HL-60 (cell line): Measurements from ENCODE around the gene PBOV1.

ENCODE experiments used
- DNase-seq, 2 experiments: peaks; one replicate each; pipeline ENCODE4 v3.0.0-alpha.2; 2010 to 2020; ENCODE audit warnings: low read depth in 1 of 2, low spot score in 1 of 2
- H3K27ac ChIP-seq: fragments of 250-450 bp; sonication (Bioruptor Pico); replicated peaks from 2 replicates; pipeline ENCODE4 v1.5.1; 2020; ENCODE audit warnings: mild to moderate bottlenecking, moderate library complexity
- H3K27me3 ChIP-seq: fragments of 250-450 bp; sonication (Bioruptor Pico); 2 replicates; pipeline ENCODE4 v1.5.1; 2021; ENCODE audit warnings: mild to moderate bottlenecking, moderate library complexity; ENCODE audit not compliant: insufficient read depth, poor library complexity, severe bottlenecking
- H3K4me3 ChIP-seq: replicated peaks from 2 replicates; pipeline ENCODE4 v1.5.1; 2011; ENCODE audit warnings: mild to moderate bottlenecking, control low read depth, low read length; ENCODE audit not compliant: insufficient read depth
- CTCF ChIP-seq: IDR thresholded peaks from one replicate; pipeline ENCODE4 v1.5.1; 2011; ENCODE audit warnings: low read length, control low read depth, inconsistent platforms; ENCODE audit not compliant: insufficient read depth
- GABPA ChIP-seq: IDR thresholded peaks from 2 replicates; pipeline ENCODE4 v1.6.1; 2012; ENCODE audit warnings: low read depth
- POLR2AphosphoS5 ChIP-seq: IDR thresholded peaks from 2 replicates; pipeline ENCODE4 v1.6.1; 2012; ENCODE audit warnings: low read depth
- SPI1 ChIP-seq: IDR thresholded peaks from 2 replicates; pipeline ENCODE4 v1.6.1; 2012; ENCODE audit warnings: low read depth, mild to moderate bottlenecking, borderline replicate concordance
- TF ChIP-seq, protein P1 (sequence below): IDR thresholded peaks from 2 replicates; pipeline ENCODE4 v1.6.1; 2012; ENCODE audit warnings: low read depth; ENCODE audit not compliant: insufficient replicate concordance

The PBOV1 gene

DNA sequence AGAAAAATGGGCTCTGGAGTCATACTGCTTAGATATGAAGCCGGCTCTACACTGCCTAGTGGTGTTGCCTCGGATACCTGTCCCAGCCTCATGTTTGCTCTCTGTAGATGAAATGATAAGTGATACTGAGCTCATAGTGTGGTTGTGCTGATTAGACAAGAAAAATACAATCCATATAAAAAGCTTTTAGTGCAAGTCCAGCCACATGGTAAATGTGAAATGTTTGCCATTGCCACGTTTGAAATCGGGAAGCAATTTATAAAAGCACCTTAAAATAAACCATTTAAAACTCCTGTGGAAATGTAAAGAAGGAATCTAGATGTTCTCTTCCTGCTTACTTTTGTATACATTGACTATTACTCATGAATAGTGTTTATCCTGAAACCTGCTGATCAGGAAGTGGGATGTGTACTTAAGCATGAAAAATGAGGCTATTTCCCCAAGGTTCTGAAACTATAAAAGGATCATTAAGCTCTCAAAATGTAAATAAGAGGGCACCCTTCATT is 13.1 kb upstream of the PBOV1 start:
- Histone ChIP-seq H3K4me3 (no peak overlapping the region), H3K27ac (no peak overlapping the region), H3K27me3 (no peaks in the 10 kb centered on the region)
- TF ChIP-seq GABPA (no peak), CTCF (no peak)
- DNase-seq, result no peak

DNA sequence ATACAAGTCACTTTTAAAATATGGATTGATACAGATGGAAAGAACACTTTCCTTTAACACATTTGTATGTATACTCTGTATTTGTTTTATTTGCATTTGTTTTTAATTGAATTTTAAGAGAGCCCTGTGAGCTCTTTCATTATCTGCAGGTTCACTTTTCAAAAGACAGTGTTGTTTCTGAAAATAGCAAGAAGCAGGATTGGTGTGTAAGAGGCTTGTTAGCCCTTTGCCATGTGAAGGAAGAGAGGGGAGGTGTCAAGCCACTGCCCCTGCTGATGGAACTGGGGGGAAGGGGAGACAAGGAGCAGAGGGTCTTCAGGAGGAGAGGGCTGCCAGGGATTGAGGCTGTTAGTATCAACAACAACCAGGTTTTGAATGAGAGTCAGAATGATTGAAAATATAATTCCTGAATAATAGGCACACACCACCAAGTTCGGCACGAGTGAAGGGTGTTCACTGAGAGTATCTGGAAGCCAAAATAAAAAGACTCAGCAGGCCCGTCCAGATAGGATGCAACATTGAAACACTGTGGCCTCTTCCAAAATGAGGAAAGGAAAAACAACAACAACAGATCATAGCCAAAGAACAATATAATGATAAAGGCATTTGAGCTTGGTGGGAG is 12.6 kb upstream of the PBOV1 start:
- no peak for DNase-seq
- Histone ChIP-seq H3K27ac (no peak overlapping the region), H3K27me3 (no peaks in the 10 kb centered on the region), H3K4me3 (no peak overlapping the region)
- TF ChIP-seq SPI1, result no peak
- no peak for TF ChIP-seq POLR2AphosphoS5
- TF ChIP-seq GABPA, result no peak
- TF ChIP-seq CTCF, result no peak
- TF ChIP-seq, protein P1, sequence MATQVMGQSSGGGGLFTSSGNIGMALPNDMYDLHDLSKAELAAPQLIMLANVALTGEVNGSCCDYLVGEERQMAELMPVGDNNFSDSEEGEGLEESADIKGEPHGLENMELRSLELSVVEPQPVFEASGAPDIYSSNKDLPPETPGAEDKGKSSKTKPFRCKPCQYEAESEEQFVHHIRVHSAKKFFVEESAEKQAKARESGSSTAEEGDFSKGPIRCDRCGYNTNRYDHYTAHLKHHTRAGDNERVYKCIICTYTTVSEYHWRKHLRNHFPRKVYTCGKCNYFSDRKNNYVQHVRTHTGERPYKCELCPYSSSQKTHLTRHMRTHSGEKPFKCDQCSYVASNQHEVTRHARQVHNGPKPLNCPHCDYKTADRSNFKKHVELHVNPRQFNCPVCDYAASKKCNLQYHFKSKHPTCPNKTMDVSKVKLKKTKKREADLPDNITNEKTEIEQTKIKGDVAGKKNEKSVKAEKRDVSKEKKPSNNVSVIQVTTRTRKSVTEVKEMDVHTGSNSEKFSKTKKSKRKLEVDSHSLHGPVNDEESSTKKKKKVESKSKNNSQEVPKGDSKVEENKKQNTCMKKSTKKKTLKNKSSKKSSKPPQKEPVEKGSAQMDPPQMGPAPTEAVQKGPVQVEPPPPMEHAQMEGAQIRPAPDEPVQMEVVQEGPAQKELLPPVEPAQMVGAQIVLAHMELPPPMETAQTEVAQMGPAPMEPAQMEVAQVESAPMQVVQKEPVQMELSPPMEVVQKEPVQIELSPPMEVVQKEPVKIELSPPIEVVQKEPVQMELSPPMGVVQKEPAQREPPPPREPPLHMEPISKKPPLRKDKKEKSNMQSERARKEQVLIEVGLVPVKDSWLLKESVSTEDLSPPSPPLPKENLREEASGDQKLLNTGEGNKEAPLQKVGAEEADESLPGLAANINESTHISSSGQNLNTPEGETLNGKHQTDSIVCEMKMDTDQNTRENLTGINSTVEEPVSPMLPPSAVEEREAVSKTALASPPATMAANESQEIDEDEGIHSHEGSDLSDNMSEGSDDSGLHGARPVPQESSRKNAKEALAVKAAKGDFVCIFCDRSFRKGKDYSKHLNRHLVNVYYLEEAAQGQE, result no peak

DNA sequence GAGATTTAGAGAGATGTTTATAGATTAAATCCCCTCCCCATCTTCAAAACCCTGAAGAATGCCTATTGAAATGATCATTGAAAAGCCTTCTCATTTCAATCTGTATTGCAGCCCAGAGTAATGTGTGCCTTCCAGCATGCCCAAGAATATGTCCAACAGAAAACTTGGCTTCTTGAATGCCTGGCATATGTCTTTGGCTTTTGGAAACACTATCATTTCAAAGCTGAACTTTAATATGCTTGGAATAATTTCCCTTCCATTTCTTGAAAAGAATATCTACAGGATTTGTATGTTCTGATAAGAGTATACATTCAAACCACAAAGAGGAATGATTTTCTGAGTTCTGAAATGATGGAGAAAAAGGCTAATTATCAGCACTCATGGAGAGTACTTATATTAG is 11.9 kb upstream of the PBOV1 start:
- no peak for TF ChIP-seq CTCF
- no peak for TF ChIP-seq SPI1
- TF ChIP-seq, protein P1, result no peak
- TF ChIP-seq POLR2AphosphoS5, result no peak
- no peak for TF ChIP-seq GABPA

DNA sequence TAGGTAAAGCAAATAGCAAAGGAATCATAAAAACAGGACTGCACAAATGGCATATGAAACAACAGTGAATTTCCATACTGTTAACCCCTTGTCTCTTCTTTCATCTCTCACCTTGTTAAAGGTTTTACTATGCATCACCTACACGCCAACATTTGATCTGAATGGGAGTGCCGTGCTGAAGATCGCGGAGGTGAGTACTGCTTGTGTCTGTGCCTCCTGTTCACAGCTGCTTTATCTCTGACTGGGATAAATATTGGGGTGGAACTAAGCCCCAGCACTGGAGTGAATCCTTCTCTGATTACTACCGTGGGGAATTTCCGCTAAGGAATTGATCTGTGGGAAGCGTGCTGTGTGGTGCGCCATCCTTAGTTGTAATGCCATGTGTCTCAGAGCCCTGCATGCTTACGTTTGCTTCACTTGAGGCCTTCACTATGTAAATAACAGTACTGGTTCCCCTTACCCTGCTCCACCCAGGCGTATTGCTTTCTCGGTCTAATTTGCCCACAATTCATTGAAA is 11.4 kb upstream of the PBOV1 start:
- Histone ChIP-seq H3K27ac (no peak overlapping the region), H3K27me3 (no peaks in the 10 kb centered on the region), H3K4me3 (no peak overlapping the region)
- no peak for DNase-seq
- TF ChIP-seq GABPA (no peak), POLR2AphosphoS5 (no peak), SPI1 (no peak), CTCF (no peak)
- TF ChIP-seq, protein P1, result no peak

More for the DNA sequence above, 11.9 kb upstream of the PBOV1 start:
- no peak overlapping the region for H3K27ac ChIP-seq
- no peak overlapping the region for H3K4me3 ChIP-seq
- DNase-seq, result no peak
- no peaks in the 10 kb centered on the region for H3K27me3 ChIP-seq
